Panc1 (cell line): Measurements from ENCODE around the gene RAPGEF1.

ENCODE experiments used
- CTCF ChIP-seq: fragments of 450-650 bp; IDR thresholded peaks from 2 replicates; pipeline ENCODE4 v1.5.1; 2017; ENCODE audit warnings: mild to moderate bottlenecking
- POLR2AphosphoS5 ChIP-seq: IDR thresholded peaks from 2 replicates; pipeline ENCODE4 v1.6.1; 2012; ENCODE audit warnings: mild to moderate bottlenecking, low read depth, low read length, moderate library complexity
- REST ChIP-seq, 2 experiments: IDR thresholded peaks; 2 replicates each; pipeline ENCODE4 v1.6.1; 2011 to 2012; ENCODE audit warnings: low read depth in 2 of 2, control low read depth in 1 of 2, low read length in 1 of 2, mild to moderate bottlenecking in 1 of 2, moderate library complexity in 1 of 2; ENCODE audit not compliant: insufficient read depth in 1 of 2
- TCF7L2 ChIP-seq: IDR thresholded peaks from 2 replicates; pipeline ENCODE4 v1.6.1; 2011; ENCODE audit warnings: mild to moderate bottlenecking, low read depth, low read length, inconsistent platforms

DNA sequence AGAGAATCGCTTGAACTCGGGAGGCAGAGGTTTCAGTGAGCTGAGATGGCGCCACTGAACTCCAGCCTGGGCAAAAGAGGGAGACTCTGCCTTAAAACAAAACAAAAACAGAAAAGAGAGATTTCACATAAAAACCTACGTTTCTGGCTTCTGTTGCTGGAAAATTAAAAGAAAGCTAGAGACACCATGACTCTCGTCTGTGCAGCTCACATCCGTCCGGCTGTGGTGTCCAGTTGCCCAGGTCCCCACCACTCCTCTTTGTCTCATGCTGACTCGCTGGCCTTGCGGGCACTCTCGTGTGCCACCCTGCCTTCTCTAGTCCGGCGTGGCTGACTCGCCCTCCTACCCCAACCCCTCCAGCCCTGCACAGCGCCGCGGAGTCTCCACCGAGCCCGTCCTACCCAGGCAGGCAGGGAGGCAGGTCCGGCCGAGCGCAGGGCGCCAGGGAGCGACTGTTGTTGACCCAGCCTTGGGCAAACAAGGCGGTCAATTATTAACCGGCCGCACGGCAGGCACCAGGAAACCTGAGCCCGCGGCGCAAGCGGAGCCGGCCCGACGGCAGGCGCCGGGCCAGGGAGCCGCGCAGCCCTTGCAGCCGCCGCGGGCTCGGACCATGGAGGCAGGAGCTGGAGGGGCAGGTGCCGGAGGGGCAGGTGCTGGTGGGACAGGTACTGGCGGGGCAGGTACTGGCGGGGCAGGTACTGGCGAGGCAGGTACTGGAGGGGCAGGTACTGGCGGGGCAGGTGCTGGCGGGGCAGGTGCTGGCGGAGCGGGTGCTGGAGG lies 194.7 kb downstream of the RAPGEF1 start, which contains the start of gene PRRT1B:
- no peak for TF ChIP-seq CTCF
- no peak for TF ChIP-seq POLR2AphosphoS5
- TF ChIP-seq REST (IDR thresholded peaks at IDR 0.05; ENCODE audit: insufficient read depth in 1 of 2, low read depth in 2 of 2, low read length in 1 of 2), result no peak
- TF ChIP-seq TCF7L2, result no peak
